GM21390 (cell line): ENCODE data around the gene PLXDC1.
A peak's percentile ranks its signal among the peaks of the same experiment; 100 is the strongest.

Experiments
- ATAC-seq: cut with Tn5 transposase; IDR thresholded peaks from one replicate; pipeline ENCODE4 v1.9.1; 2021; ENCODE audit not compliant: unreplicated experiment

PLXDC1 gene

GRCh38 chr17:39158623-39159022 is 7.2 kb upstream of the PLXDC1 start:
- ATAC-seq, result no peak

- no peak for ATAC-seq
Observed at GRCh38 chr17:39156491-39156890, 5.1 kb upstream of the PLXDC1 start.

- no peak for ATAC-seq
Observed at GRCh38 chr17:39155654-39156053, 4.2 kb upstream of the PLXDC1 start.

- ATAC-seq, result peak; percentile 40
Observed at GRCh38 chr17:39153599-39154051, 2.2 kb upstream of the PLXDC1 start.

- ATAC-seq, result no peak
Observed at GRCh38 chr17:39151943-39152818, 744 bp upstream of the PLXDC1 start.

GRCh38 chr17:39150795-39151149 is 665 bp downstream of the PLXDC1 start:
- ATAC-seq, result no peak

GRCh38 chr17:39150104-39150634 is 1.3 kb downstream of the PLXDC1 start:
- no peak for ATAC-seq

- ATAC-seq, result no peak
Observed at GRCh38 chr17:39147221-39148185, 3.9 kb downstream of the PLXDC1 start.

- no peak for ATAC-seq
Observed at GRCh38 chr17:39146273-39146672, 5.2 kb downstream of the PLXDC1 start.

- no peak for ATAC-seq
Observed at GRCh38 chr17:39145143-39145542, 6.3 kb downstream of the PLXDC1 start.

- no peak for ATAC-seq
Observed at GRCh38 chr17:39144416-39144840, 7.0 kb downstream of the PLXDC1 start.

GRCh38 chr17:39143552-39144093 is 7.8 kb downstream of the PLXDC1 start:
- no peak for ATAC-seq

- ATAC-seq, result no peak
Observed at GRCh38 chr17:39141915-39142664, 9.3 kb downstream of the PLXDC1 start.

- ATAC-seq, result no peak
Observed at GRCh38 chr17:39141294-39141693, 10.1 kb downstream of the PLXDC1 start.

GRCh38 chr17:39139561-39139960 is 11.9 kb downstream of the PLXDC1 start:
- no peak for ATAC-seq

GRCh38 chr17:39139161-39139511 is 12.3 kb downstream of the PLXDC1 start:
- ATAC-seq, result no peak

GRCh38 chr17:39138431-39139160 is 12.8 kb downstream of the PLXDC1 start:
- no peak for ATAC-seq

- ATAC-seq, result no peak
Observed at GRCh38 chr17:39134878-39135277, 16.6 kb downstream of the PLXDC1 start.

- no peak for ATAC-seq
Observed at GRCh38 chr17:39132192-39132610, 19.2 kb downstream of the PLXDC1 start.

GRCh38 chr17:39131616-39132015 is 19.8 kb downstream of the PLXDC1 start:
- no peak for ATAC-seq
